ENCODE results near the gene TDRD10. TPM values are rescaled to one million over a fixed set of nuclear protein-coding genes. Genes with fewer than 3 reads are reported as not detected.
"Not testable (repeated sequence)": the region's sequence is repeated elsewhere in the genome, so short reads cannot be mapped to it uniquely, and the experiment has no call there.

The TDRD10 gene
- total RNA-seq, 1 donor from 2014 or later, result 27.8 TPM

DNA sequence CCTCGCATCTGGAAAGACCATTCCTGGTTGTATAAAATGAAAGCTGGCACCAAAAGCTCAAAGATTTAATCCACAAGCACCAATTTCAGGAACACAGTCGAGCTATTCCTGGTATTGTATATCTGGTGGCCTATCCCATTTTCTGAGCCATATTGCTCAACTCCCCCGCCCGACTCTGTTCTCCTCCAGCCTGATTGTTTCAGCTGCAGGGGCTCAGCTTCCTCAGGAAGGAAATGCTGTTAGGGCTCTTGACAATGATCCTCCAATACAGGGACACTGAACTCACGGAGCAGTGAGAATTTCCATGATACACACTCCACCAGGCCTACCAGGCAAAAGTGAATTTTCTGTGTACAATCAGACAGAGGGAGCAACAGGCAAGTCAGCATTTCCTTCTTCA lies 16.9 kb upstream of the TDRD10 start:
- Mint-ChIP-seq H3K36me3 (ENCODE audit: low read depth, unreplicated experiment) (peaks cover 62% of the 10 kb centered on the region), H3K4me3 (ENCODE audit: unreplicated experiment) (peak overlapping the region; percentile 80), H3K9me3 (ENCODE audit: unreplicated experiment) (no peaks in the 10 kb centered on the region), H3K4me1 (ENCODE audit: unreplicated experiment) (peaks cover 67% of the 10 kb centered on the region), H3K27me3 (ENCODE audit: unreplicated experiment) (peaks cover 13% of the 10 kb centered on the region), H3K27ac (ENCODE audit: unreplicated experiment) (peak overlapping the region; percentile 98)
- no peak for TF ChIP-seq CTCF (IDR thresholded peaks at IDR 0.05; ENCODE audit: unreplicated experiment)
- peak; percentile 72 for DNase-seq (ENCODE audit: low spot score)

DNA sequence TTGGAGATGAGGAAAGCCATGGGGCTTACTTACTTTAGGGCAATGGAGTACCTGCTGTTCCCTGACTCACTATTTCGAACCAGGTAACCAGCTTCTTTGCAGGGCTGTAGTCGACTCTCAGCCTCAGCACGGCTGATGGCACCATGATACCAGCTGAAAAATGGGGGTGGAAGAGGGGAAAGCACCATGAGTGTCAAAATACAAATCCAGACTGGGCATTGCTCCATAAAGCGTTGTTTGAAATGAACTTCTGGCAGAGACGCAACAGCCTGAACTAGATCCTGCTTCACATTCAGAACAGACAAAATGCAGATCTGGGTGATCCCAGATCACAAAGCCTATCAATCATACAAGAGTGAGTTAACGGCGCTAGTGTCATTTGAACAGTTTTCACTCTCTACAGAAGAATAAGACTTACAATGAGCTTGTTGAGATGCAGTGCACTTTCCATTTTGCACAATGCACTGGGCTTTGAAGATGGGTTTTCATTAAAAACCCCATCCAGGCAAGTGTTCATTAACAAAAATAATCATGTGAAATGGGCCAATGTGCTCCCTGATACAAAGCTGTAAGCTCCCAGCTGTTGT lies 16.0 kb upstream of the TDRD10 start:
- Mint-ChIP-seq H3K27ac (ENCODE audit: unreplicated experiment) (peak overlapping the region; percentile 98), H3K36me3 (ENCODE audit: low read depth, unreplicated experiment) (peaks cover 64% of the 10 kb centered on the region), H3K9me3 (ENCODE audit: unreplicated experiment) (no peaks in the 10 kb centered on the region), H3K27me3 (ENCODE audit: unreplicated experiment) (peaks cover 15% of the 10 kb centered on the region), H3K4me1 (ENCODE audit: unreplicated experiment) (peaks cover 67% of the 10 kb centered on the region), H3K4me3 (ENCODE audit: unreplicated experiment) (peak overlapping the region; percentile 37)
- DNase-seq (ENCODE audit: low spot score), result no peak
- TF ChIP-seq CTCF (IDR thresholded peaks at IDR 0.05; ENCODE audit: unreplicated experiment), result no peak

DNA sequence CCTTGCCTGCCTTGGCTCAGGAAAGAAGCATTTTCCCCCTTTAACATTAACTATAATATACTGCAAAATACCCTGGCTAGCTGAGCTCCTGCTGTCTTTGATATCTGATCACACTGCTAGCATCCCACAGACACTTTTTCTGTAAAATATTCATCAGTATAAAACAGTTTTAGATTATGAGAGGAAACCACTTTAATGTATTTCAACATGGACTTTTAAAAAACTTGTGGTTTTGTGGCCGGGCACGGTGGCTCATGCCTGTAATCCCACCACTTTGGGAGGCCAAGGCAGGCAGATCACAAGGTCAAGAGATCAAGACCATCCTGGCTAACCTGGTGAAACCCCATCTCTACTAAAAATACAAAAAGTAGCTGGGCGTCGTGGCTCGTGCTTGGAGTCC lies 15.3 kb upstream of the TDRD10 start:
- Mint-ChIP-seq H3K4me1 (ENCODE audit: unreplicated experiment) (peaks cover 71% of the 10 kb centered on the region), H3K27me3 (ENCODE audit: unreplicated experiment) (peaks cover 22% of the 10 kb centered on the region), H3K4me3 (ENCODE audit: unreplicated experiment) (peak overlapping the region; percentile 86), H3K27ac (ENCODE audit: unreplicated experiment) (peak overlapping the region; percentile 98), H3K36me3 (ENCODE audit: low read depth, unreplicated experiment) (peaks cover 67% of the 10 kb centered on the region)
- H3K9me3 Mint-ChIP-seq (ENCODE audit: unreplicated experiment); DNase-seq (ENCODE audit: low spot score): not testable (repeated sequence)

DNA sequence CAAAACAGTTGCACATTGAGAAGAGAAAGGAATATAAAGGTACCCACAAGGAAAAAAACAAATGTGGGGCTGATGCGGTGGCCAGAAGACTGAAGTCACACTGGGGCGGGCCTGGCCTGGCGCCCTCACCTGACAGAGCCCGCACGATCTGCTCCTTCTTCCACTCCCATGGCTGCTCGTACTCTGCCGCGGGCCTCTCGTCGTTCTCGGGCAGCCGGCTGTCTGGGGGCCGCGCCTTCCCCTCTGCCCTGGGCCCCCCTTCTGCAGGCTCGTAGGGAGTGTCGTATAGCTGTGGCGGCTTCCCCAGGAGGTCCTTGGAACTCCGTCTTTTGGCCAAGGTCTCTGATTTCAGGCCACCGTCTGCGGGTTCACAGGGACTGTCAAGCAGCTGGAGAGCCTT lies 13.1 kb upstream of the TDRD10 start:
- no peak for TF ChIP-seq CTCF (IDR thresholded peaks at IDR 0.05; ENCODE audit: unreplicated experiment)
- peaks cover 64% of the 10 kb centered on the region for H3K36me3 Mint-ChIP-seq (ENCODE audit: low read depth, unreplicated experiment)
- H3K4me1 Mint-ChIP-seq (ENCODE audit: unreplicated experiment), result peaks cover 82% of the 10 kb centered on the region
- no peak for DNase-seq (ENCODE audit: low spot score)
- peak overlapping the region; percentile 69 for H3K4me3 Mint-ChIP-seq (ENCODE audit: unreplicated experiment)
- peak overlapping the region; percentile 67 for H3K27ac Mint-ChIP-seq (ENCODE audit: unreplicated experiment)
- no peaks in the 10 kb centered on the region for H3K9me3 Mint-ChIP-seq (ENCODE audit: unreplicated experiment)
- peaks cover 24% of the 10 kb centered on the region for H3K27me3 Mint-ChIP-seq (ENCODE audit: unreplicated experiment)

DNA sequence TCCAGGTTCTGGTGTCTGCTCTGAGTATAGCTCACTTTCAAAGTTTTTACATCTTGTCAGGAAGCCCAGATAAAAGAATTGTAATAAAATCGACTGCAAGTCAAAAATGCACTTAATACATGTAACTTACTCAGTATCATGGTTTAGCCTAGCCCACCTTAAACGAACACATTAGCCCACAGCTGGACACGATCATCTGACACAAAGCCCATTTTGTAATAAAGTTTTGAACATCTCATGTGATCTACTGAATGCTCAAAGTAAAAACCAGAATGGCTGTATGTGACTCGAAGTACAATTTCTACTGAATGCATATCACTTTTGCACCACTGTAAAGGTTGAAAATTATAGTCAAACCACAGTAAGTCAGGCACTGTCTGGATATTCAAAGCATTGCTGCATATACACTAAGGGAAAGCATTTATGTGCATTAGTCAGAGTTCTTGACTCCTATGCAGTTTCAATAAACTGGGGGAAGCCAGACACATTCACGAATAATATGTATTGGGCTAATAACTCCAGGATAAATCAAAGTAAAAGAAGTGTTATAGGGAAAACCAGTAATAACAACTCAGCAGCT lies 12.2 kb upstream of the TDRD10 start:
- Mint-ChIP-seq H3K4me3 (ENCODE audit: unreplicated experiment) (peak overlapping the region; percentile 51), H3K9me3 (ENCODE audit: unreplicated experiment) (no peaks in the 10 kb centered on the region), H3K27me3 (ENCODE audit: unreplicated experiment) (peaks cover 20% of the 10 kb centered on the region), H3K27ac (ENCODE audit: unreplicated experiment) (peak overlapping the region; percentile 54), H3K36me3 (ENCODE audit: low read depth, unreplicated experiment) (peaks cover 58% of the 10 kb centered on the region), H3K4me1 (ENCODE audit: unreplicated experiment) (peaks cover 83% of the 10 kb centered on the region)
- DNase-seq (ENCODE audit: low spot score), result no peak
- no peak for TF ChIP-seq CTCF (IDR thresholded peaks at IDR 0.05; ENCODE audit: unreplicated experiment)

Data from endothelial cell (in vitro differentiated cells).